Spleen (tissue), 7 donors: ENCODE data around the gene MAP4K2.

ENCODE experiments used
- POLR2A ChIP-seq, 3 donors: fragments of 450-650 bp; IDR thresholded peaks; one replicate each; pipeline ENCODE4 v1.5.1; 2017; ENCODE audit warnings: antibody characterized with exemption in 3 of 3, mild to moderate bottlenecking in 1 of 3
- POLR2AphosphoS5 ChIP-seq, 3 donors: sonication (generic); formaldehyde crosslinking; IDR thresholded peaks; one replicate each; pipeline ENCODE4 v1.5.1; 2017; ENCODE audit warnings: antibody characterized with exemption in 3 of 3
- TF ChIP-seq, protein P1 (sequence below), 11 experiments: fragments of 200-600 bp in 7 of 11; fragments of 450-650 bp in 4 of 11; sonication (generic) in 4 of 11; IDR thresholded peaks in 8 of 11; conservative IDR thresholded peaks in 3 of 11; 1 replicate in 7 of 11; 2 replicates in 4 of 11; pipeline versions ENCODE4 v1.4.0 to v1.8.0; 2016 to 2021; ENCODE audit warnings: antibody characterized with exemption in 11 of 11, inconsistent platforms in 4 of 11, mild to moderate bottlenecking in 1 of 11
- donor health status: DM: no; HTN: no; CAD: no; lungs with moderate emphysema.
- donor health status: DM: no; HTN: no; CAD: no.
- donor health status: DM: no; HTN: no; CAD: no.

DNA sequence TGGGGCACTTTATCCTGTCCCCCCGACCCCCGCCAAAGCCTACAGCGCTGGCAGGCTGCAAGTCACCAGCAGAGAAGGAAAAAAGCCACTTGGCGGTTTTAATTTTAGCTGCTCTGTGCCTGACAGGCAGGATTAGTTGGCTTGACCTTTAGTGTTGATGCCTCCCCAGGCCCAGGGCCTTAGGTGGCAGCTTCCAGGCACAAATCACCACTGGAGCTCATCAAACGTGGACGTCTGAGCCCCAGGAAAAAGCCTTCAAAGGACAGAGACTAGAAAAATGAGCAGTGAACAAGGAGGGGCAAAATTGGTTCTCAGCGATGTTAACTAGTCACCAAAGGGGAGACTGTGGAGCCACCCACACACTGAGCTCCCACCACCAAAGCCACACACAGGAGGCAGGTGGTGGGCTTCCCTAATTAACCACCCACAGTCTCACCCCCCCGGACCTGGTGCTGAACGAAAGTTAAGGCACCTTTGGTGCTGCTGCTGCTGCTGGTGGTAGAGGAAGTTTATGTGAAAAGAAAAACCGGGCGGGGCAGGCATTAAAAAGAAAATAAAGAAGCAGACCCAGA is 38.9 kb downstream of the MAP4K2 start:
- TF ChIP-seq POLR2AphosphoS5 (IDR thresholded peaks at IDR 0.05) (peak in 2 of 3 donors; percentile 53 to 70), POLR2A (IDR thresholded peaks at IDR 0.05) (no peak)
- TF ChIP-seq, protein P1, sequence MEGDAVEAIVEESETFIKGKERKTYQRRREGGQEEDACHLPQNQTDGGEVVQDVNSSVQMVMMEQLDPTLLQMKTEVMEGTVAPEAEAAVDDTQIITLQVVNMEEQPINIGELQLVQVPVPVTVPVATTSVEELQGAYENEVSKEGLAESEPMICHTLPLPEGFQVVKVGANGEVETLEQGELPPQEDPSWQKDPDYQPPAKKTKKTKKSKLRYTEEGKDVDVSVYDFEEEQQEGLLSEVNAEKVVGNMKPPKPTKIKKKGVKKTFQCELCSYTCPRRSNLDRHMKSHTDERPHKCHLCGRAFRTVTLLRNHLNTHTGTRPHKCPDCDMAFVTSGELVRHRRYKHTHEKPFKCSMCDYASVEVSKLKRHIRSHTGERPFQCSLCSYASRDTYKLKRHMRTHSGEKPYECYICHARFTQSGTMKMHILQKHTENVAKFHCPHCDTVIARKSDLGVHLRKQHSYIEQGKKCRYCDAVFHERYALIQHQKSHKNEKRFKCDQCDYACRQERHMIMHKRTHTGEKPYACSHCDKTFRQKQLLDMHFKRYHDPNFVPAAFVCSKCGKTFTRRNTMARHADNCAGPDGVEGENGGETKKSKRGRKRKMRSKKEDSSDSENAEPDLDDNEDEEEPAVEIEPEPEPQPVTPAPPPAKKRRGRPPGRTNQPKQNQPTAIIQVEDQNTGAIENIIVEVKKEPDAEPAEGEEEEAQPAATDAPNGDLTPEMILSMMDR (IDR thresholded peaks at IDR 0.05 in 8 of 11, conservative IDR thresholded peaks at IDR 0.05 in 3 of 11): no peak
